ENCODE measurements around the gene RAB28.

The RAB28 gene

GRCh38 chr4:13504374-13504773, 20.2 kb upstream of the RAB28 start:
- DNase-seq, result no peak

DNA sequence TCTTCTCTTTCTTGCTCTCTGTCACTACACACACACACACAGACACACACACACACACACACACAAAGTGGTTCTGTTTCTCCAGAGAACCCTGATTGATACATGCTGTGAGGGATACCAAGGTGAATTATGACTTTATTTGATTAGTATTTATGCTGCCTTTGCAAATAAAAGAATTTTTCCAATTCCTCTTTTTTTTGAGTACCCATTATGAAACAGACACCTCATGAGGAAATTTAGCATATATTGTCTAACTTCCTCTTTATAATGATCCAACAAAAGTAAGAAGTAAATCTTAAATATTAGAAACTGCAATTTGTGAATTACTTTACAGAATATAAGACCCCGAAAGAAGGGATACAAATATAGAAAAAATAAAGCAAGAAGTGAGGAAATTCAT, 14.3 kb upstream of the RAB28 start:
- DNase-seq, result peak; percentile 45

DNA sequence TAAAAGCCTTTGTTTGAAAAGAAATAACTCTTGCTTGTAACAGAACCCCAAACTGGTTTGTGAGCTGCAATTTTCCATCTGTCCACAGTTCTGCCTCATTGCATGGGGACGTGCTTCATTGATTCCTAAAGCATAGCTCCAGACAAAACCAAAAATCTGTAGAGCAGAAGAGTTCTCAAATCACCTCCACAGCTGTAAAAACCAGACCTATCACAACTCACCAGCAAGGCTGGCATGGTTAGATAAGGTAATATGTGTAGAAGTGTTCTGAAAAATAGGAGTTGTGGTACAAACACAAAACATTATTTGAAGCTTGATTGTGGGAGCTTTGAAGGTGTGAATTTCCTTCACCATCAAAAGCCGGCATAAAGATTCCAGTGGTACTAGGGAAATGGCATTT, 12.5 kb upstream of the RAB28 start:
- peak; percentile 33 for DNase-seq

DNA sequence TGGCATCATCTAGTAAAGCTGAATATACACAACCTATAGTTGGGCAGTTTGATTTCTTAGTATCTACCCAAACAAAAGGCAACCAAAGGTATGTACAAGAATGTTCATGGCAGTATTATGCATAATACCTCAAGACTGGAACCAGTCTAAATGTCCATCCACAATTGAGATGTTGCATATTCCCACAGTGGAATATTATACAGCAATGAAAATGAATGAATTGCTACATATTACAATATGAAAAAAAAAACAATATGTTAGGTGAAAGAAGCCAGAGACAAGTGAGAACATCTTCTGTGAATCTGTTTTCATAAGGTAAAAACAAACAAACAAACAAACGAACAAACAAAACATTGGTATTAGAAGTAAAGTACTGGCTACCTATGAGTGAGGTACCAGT, 11.6 kb upstream of the RAB28 start:
- DNase-seq, result no peak

DNA sequence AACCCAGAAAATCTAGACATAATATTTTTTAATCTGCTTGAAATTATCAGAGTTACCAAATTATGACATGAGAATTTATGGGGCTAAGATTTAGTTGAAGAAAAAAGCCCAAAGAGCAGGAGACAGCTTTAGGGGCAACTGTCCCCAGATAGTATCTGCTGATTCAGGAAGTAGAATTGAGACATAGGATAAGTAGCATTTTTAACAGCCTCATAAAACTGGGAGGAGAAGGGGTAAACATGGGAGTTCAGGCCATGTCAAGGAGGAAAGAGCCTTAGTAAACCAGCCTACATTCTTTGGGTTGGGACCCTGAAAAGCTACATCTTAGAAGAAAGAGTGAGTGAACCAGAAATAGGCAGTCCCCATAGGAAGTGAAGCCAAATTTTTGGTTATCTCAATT, 9.7 kb upstream of the RAB28 start:
- peak; percentile 19 for DNase-seq

GRCh38 chr4:13492747-13493146, 8.6 kb upstream of the RAB28 start:
- no peak for DNase-seq

GRCh38 chr4:13484749-13485221, 645 bp upstream of the RAB28 start:
- DNase-seq, result no peak

DNA sequence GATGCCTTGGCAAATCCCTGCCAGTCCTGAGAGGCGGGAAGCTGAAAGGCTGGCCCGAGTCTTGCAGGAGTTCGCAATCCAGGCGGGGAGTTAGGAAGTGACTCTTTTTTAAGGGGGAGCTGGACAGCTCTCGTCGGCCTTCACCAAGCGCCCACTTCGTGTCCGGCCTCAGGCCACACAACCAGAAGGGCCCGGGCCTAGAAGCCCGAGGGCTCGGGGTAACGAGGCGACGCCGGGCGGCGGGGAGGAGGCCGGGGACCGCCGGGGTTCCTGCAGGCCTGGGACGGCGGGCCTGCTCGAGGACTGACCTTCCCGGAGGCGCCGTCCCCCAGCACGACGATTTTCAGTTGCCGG, 395 bp downstream of the RAB28 start:
- peak; percentile 54 for DNase-seq

- peak; percentile 10 for DNase-seq
Measured at GRCh38 chr4:13483136-13483767, 888 bp downstream of the RAB28 start.

- DNase-seq, result no peak
Measured at GRCh38 chr4:13481569-13481968, 2.6 kb downstream of the RAB28 start.

DNA sequence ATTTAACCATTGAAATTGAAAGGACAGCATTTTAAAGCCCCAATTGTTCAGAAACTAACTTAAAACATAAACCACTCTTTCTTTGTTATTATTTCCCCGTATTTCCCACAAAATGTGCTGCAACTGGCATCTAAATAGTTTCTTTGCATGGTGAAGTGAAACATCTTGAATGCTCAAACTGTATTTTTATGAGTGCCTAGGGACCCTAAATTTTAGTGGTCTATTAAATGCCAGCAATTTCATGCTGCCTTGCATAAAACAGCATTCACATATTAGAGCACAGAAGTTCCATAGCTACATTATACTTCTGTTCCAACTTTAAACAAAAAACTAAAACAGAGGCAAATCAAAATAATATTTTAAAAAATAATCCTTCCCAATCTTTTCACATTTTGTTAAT, 5.4 kb downstream of the RAB28 start:
- DNase-seq, result no peak

DNA sequence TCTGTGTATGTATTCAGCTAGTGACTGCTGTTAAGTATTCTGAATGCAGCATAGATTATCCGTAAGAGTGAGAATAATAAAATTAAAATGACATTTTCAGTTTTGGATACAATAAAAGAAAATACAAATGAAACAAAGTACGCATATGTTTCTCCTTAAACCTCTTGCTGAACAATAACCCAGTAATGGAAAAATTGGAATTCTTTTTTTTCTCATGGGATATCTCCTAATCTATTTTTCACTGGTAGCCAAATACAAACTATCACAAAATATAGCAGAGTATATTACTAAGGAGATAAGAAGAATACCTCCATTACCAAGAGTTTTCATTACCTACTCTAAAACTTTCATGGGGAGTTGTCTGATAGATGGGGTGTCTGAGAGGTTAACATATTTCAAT, 6.0 kb downstream of the RAB28 start:
- no peak for DNase-seq

DNA sequence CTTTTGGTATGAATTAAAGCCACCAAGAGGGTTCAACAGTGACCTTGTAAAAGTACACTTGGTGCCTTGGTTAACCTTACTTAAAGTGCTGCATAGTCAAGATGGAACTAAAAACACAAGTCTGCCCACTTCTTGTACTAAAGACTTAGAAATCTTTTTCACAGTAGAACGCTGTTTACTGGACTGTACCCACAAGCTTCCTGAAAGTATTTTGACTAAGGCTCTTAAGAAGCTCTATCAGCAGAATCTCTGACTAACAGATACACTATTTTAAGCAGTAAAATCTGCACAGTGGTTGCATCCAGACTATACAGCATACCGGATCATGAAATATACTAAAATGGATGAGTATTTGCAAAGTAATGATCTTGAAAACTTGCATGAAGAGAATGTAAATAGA, 7.2 kb downstream of the RAB28 start:
- DNase-seq, result peak; percentile 37

DNA sequence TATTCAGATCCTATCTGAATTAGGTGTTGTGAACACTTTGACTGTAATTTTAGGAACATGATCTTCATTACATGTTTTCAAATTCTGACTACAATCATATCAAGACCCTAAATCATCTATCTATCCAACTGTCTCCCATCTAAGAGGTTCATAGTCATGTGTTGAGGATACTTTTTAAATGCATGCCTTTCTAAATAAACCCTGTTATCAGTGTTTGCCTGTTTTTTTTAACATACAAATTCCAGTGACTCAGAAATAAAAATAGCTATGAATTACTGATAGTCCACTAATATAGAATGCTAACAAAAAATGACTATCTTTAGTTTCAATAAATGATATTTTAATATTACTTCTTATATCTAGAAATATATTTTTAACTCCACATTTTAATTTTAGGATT, 8.0 kb downstream of the RAB28 start:
- DNase-seq, result no peak

DNA sequence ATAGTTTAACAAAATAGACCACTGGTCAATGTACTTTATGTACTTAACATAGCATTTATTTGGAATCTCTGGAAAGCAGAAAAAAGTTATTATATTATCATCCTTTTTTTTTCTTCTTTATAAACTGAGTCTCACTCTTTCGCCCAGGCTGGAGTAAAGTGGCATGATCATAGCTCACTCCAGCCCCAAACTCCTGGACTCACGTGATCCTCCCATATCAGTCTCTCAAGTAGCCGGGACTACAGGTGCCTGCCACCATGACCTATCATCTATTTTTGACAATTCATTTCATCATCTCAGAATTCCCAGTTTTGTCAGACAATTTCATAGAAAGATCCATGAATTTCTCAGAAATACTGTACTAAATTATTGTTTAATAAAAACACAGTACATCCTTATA, 12.7 kb downstream of the RAB28 start:
- no peak for DNase-seq

GRCh38 chr4:13470379-13470778, 13.8 kb downstream of the RAB28 start:
- no peak for DNase-seq

DNA sequence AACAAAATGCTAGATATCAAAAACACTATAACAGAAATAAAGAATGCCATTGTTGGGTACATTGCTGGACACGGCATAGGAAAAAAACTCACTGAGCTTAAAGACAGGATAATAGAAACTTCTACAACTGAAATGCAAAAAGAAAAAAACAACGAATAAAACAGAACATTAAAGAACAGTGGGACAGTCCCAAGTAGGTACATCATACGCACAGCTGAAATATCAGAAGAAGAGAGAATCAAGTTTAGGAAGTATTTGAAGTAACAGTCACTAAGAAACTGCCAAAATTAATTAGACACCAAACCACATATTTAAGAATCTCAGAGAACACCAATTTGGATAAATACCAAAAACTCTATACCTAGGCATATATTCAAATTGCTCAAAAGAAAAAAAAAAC, 19.2 kb downstream of the RAB28 start:
- no peak for DNase-seq

DNA sequence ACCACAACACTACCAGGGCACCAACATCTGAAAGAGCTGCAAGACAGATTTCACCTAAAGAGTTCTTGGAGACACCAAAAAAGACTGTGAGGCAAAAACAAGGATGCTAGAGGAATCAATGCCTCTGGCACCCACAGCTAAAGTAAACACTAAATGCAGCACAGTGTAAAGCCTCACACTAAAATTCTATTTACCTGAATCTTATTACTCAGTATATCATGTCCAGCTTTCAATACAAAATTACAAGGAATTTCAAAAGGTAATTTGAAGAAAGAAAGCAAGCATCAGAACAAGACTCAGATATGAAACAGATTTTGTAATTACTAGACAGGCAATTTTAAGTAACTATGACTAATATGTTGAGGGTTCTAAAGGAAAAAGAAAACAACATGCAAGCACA, 19.6 kb downstream of the RAB28 start:
- DNase-seq, result no peak

- no peak for DNase-seq
Measured at GRCh38 chr4:13461191-13461905, 22.8 kb downstream of the RAB28 start.

- no peak for DNase-seq
Measured at GRCh38 chr4:13455411-13455810, 28.7 kb downstream of the RAB28 start.

DNA sequence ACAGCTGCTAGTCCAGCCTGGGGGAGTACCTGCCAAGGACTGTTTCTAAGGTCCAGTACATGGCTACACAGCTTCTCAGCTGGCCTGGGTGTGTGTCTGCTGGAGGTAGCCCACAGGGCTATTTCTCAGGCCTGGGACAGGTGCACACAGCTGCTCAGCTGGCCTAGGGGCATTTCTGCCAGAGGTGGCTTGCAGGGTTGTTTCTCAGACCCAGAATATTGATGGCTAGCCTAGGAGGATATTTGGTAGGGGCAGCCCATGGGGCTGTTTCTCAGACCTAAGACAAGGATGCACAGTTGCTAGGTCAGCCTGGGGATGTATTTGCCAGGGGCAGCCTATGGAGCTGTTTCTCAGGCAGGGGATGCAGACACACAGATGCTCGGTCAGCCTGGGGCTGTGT, 29.4 kb downstream of the RAB28 start:
- DNase-seq, result no peak

- no peak for DNase-seq
Measured at GRCh38 chr4:13452927-13453579, 31.1 kb downstream of the RAB28 start.

DNA sequence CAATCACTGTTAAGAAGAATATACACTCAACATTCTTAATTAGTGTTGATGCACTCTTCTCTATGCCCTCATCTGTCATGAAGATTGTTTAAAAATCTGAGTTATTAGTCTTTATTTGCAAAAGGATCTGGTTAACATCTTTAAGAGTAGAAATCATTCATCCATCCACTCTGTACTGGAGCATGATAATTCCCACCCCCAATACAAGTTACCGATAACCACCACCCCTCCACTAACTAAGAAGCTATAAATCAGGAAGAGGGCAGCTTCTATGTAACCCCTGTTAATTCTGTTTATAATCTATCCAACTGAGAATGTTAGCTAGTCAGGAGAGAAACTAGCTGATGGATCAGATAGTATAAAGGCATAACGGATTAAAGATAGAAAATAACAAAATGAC, 34.5 kb downstream of the RAB28 start:
- no peak for DNase-seq

All from hematopoietic multipotent progenitor cell treated with erythropoietin and hydrocortisone succinate and interleukin-3 and kit ligand, for 4 days (in vitro differentiated cells).